Mesodermal cell (in vitro differentiated cells): ENCODE results near the gene DAB2IP.

Experiments used
- H3K27ac ChIP-seq: 2 replicates; pipeline ENCODE4 v1.7.0; 2013; ENCODE audit warnings: mild to moderate bottlenecking, low read depth, low read length, moderate library complexity; ENCODE audit not compliant: severe bottlenecking
- H3K36me3 ChIP-seq: 2 replicates; pipeline ENCODE4 v1.7.1; 2013; ENCODE audit warnings: mild to moderate bottlenecking, low read length, moderate library complexity; ENCODE audit not compliant: control insufficient read depth, insufficient read depth
- H3K4me1 ChIP-seq: one replicate; pipeline ENCODE4 v1.7.1; 2013; ENCODE audit warnings: mild to moderate bottlenecking, low read length; ENCODE audit not compliant: insufficient read depth, control insufficient read depth, poor library complexity, severe bottlenecking
- H3K4me3 ChIP-seq: 2 replicates; pipeline ENCODE4 v1.7.0; 2013; ENCODE audit warnings: low read length, control low read depth, mild to moderate bottlenecking; ENCODE audit not compliant: insufficient read depth, poor library complexity, severe bottlenecking; ENCODE audit errors: extremely low read depth
- H3K9me3 ChIP-seq: 2 replicates; pipeline ENCODE4 v1.7.1; 2013; ENCODE audit warnings: mild to moderate bottlenecking, low read length, moderate library complexity; ENCODE audit not compliant: control insufficient read depth
- WGBS, 2 experiments: methylation state at CpG; one replicate each; pipeline ENCODE4 v1.1.5; 2013; ENCODE audit warnings: missing lambda C conversion rate in 2 of 2; ENCODE audit not compliant: insufficient coverage in 2 of 2; 5-methylcytosine and 5-hydroxymethylcytosine counted together

DAB2IP gene

DNA sequence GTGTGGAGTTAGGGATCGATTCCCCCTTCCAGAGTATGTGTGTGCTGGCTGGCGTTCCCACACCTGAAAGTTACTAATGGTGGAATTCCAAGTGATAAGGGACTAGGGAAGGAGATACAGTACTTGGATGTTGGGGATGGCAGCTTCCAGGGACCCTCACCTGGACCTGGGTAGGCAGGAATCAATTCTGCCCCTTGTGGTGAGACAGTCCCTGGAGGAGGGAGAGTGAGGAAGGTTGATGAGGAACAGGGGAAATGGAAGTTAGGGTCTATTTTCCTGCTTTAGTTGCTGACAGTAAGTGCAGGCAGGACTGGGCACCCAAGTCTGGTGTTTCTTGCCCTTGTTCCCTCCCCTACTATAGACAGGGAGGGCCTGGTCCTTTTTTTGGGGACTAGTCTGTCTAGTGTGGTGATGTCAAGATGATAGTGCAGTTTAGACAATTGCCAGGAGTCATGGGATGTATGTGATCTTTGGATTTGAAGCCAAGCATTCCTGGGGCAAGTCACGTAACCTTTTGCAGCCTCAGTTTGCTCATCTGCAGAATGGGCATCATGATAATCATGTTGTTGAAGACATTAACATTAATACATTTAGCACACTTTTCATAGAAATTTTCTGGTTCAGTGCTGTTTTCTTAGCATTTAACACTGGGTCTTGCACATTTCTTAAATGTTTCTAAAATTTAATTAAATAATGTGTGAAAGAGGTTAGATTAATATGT, 51.7 kb downstream of the DAB2IP start:
- WGBS, 2 experiments, result 100% methylated on average over 1 to 2 of the region's 3 CpGs
- Histone ChIP-seq H3K4me3 (no peak overlapping the region), H3K27ac (no peak overlapping the region), H3K4me1 (peaks cover 15% of the 10 kb centered on the region), H3K36me3 (peaks cover 57% of the 10 kb centered on the region), H3K9me3 (no peaks in the 10 kb centered on the region)

DNA sequence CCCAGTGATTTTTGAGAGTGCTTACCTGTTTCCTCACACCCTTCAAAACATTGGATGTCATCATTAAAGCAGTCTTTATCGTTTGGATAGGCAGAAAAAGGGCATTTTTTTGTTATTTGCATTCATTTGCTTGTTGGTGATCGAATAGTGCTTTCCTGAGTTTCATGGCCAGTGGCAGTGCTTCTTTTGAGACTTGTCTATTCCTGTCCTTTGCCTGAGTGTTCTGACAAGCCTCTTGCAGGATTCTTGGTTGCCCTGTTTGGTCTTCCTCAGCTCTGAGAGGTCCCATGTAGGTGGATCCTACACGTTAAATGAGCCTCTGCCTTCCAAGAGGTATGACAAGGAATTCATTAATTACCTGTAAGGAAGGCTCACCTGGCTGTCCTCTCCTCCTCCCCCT, 52.8 kb downstream of the DAB2IP start:
- Histone ChIP-seq H3K36me3 (peaks cover 66% of the 10 kb centered on the region), H3K9me3 (no peaks in the 10 kb centered on the region), H3K4me3 (no peak overlapping the region), H3K4me1 (peaks cover 11% of the 10 kb centered on the region), H3K27ac (no peak overlapping the region)
- WGBS, 2 experiments, result 90 to 100% methylated on average over 1 to 3 of the region's 3 CpGs

DNA sequence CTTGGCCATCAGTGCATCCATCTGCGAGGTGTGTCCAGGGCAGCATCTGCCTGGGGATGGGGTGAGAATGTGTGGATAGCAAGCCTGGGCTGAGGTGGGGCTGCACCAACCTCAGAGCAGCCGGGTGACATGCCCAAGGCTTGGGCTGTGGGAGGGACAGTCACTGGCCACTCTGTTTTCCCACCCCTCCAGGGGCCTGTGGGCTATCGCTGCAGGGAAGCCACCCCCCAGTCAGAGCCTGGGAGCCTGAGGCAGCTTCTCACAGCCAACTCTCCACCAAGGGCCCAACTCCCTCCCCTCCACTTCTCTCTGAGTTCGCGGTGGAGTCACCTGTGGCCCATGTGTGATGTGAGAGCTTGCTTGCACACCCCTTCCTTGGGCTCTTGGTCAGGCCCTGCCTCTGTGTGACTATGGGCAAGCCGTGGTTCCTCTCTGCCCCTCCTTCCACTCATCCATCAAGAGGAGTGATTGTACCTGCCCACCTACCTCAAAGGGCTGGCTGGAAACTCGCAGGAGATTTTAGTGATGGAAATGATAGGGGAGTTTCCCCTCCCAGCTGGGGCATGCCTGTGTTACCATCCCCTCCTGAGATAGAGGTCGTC, 54.8 kb downstream of the DAB2IP start:
- Histone ChIP-seq H3K27ac (no peak overlapping the region), H3K4me3 (no peak overlapping the region), H3K9me3 (no peaks in the 10 kb centered on the region), H3K36me3 (peaks cover 75% of the 10 kb centered on the region), H3K4me1 (peaks cover 1% of the 10 kb centered on the region)
- 71 to 91% methylated on average over 3 to 5 of the region's 8 CpGs for WGBS, 2 experiments

DNA sequence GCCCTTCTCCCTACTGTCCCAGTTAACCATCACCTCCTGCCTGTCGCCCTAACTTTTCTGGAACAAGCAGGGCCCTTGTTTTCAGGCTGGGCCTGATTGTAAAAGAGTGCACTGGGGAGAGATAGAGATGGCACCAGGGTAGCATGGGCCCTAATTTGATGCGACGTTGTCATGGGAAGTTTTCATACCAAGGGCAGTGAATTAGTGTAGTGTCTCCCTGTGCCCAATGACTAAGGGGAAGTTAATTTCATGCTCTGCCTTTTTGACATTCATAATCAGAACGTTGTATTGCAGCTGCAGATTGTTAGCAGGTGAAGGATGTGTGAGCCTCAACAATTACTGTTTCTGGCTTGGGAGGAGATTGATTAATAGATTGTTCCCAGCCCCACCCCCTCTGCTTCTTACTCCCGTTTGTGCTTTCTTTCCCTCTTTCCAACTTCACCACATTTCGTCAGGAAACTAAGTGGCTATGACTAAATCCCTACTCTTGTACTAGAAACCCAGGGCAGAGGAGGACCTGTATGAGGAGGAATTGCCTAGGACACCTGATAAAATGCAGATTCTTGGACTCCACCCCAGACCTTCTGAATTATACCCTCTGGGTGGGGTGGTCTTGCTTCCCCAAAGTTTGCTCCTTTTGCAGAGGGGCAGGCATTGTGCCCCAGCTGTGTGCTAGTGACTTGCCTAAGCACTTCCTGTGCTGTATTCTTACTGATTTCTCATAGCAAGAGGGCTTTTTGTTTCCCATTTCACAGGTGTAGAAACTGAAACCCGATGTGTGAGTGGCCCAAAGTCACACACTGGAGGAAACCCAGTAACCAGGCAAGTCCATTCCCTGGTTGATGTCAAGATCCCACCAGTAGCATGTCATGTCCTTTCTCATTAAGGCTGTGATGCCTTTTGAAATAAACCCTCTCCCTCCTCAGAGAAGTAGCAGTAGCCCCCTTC, 56.3 kb downstream of the DAB2IP start:
- Histone ChIP-seq H3K27ac (no peak overlapping the region), H3K4me1 (no peaks in the 10 kb centered on the region), H3K9me3 (no peaks in the 10 kb centered on the region), H3K36me3 (peaks cover 73% of the 10 kb centered on the region), H3K4me3 (no peak overlapping the region)
- WGBS, 2 experiments, result 87 to 91% methylated on average over 3 to 4 of the region's 7 CpGs

DNA sequence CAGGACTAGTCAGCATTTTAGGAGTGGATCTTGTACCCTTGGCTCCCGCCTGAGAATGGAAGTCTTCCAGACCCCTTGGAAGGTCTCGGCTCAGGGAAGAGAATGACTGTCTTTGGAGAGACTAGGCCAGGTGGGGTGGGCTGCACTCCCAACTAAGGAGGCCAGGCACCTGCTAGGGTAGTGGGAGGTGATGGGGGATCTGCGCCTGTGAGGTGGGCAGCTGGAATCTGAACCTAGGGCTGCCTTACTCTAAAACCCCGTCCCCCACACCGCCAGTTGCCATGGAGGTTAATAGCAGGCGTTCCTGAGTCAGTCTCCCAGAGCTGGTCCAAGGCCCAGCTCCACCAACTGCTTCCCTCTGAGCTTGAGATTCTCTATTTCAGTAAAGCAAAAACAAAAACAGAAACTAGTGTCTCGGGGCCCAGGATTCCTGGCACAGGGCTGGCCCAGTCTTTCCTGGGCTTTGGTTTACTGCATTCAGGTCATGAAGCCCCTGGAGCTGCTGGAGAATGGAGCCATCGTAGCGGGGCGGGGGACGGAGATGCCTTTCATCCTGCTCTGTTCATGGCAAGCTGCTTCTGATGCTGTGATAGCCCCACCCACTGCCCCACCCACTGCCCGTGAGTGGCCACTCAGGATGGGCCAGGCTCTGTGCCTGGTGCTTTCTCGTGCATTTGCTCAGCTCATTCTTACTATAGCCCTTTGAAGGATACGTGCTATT, 57.5 kb downstream of the DAB2IP start:
- no peaks in the 10 kb centered on the region for H3K9me3 ChIP-seq
- no peak overlapping the region for H3K27ac ChIP-seq
- WGBS, 2 experiments, result 92 to 94% methylated on average over 13 to 14 of the region's 14 CpGs
- H3K4me1 ChIP-seq, result no peaks in the 10 kb centered on the region
- H3K36me3 ChIP-seq, result peaks cover 77% of the 10 kb centered on the region
- no peak overlapping the region for H3K4me3 ChIP-seq

DNA sequence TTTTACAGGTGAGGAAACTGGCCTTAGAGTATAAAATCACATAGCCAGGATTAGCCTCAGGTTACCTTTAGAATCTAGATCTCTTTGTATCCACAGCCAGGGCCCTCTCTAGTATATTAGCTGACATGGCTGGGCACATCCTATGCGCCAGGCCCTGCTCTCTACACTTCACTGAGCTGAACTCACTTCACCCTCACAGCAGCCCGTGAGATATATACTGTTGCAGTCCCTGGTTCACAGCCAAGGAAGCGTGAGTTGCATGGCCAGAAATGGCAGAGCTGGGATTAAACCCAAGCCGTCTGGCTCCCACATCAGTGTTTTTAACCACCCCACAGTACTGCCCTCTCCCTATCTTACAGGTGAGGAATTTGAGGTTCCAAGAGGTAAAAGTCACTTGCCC, 58.4 kb downstream of the DAB2IP start:
- Histone ChIP-seq H3K27ac (no peak overlapping the region), H3K36me3 (peaks cover 69% of the 10 kb centered on the region), H3K9me3 (no peaks in the 10 kb centered on the region), H3K4me1 (peaks cover 3% of the 10 kb centered on the region), H3K4me3 (no peak overlapping the region)
- WGBS, 2 experiments, result 92 to 100% methylated on average over 2 to 4 of the region's 4 CpGs

DNA sequence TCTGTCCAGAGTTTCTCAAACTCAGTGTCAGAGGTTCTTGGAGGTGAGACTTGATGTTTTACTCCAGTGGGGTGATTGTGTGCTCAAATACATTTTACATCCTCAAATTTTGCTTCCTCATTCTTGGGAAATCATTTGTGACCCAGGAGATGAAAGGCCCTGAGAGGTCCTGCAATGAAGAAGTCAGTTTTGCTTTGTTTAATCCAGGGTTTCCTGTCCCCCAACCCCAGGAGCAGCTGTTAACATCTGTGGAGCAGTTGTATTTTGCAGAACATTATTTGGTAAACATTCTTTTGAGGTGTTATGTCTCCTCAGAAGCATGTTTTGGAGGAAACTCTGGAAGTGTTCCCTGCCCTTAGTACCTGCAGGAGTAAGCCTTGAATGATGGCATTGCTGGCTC, 59.8 kb downstream of the DAB2IP start:
- H3K27ac ChIP-seq, result no peak overlapping the region
- H3K9me3 ChIP-seq, result no peaks in the 10 kb centered on the region
- no peak overlapping the region for H3K4me3 ChIP-seq
- H3K36me3 ChIP-seq, result peaks cover 64% of the 10 kb centered on the region
- peaks cover 6% of the 10 kb centered on the region for H3K4me1 ChIP-seq

DNA sequence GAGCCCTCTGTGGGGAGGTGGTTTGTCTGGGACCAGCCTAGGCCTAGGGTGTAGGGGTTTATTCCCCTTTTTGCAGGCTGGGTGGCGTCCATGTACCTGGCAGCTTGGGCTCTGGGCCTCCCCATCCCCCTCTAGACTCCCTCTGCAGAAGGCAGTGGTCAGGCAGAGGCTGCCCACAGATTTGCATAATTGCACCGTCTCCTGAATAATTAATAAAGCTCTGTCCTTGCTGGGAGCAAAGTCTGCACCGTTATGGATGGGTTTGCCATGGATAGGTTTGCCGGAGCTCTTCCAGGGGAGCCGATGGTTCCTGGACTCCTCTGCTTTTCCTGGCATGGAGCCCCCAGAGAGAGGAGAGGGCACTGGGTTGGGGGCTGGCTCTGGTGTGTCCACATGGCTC, 60.4 kb downstream of the DAB2IP start:
- 89 to 96% methylated on average over 4 to 5 of the region's 5 CpGs for WGBS, 2 experiments
- Histone ChIP-seq H3K4me3 (no peak overlapping the region), H3K27ac (no peak overlapping the region), H3K4me1 (peaks cover 6% of the 10 kb centered on the region), H3K36me3 (peaks cover 68% of the 10 kb centered on the region), H3K9me3 (no peaks in the 10 kb centered on the region)

DNA sequence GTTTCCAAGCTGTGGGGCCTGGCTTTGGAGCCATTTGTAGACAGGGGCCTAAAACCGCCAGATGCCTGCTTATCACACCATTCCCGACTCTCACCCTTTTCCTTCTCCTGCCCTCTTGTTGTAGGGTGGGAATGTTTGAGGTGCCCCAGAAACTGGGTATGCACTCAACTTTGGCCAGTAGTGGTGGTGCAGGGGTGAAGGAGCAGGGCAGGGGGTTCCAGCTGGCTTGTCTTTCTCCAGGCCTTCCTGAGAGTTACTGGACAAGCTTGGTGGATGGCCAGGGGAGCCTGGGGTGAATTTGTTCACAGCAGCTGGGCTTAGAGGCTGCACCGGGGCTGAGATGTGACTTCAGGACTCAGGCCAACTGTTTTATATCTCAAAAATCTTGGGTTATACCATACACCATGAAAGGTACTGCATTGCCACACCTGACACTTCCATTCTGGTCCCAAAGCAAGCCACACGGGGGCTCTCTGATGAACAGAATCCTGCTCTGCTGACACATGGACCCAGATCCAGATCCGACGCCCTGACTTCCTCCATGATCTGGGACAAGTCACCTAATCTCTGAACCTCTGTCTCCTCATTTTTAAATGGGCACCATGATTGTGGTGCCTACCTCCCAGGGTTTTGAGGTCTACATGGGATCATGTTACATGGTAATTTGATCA, 62.1 kb downstream of the DAB2IP start:
- peaks cover 6% of the 10 kb centered on the region for H3K4me1 ChIP-seq
- H3K36me3 ChIP-seq, result peaks cover 59% of the 10 kb centered on the region
- H3K4me3 ChIP-seq, result no peak overlapping the region
- no peaks in the 10 kb centered on the region for H3K9me3 ChIP-seq
- 92 to 94% methylated on average over 2 to 4 of the region's 6 CpGs for WGBS, 2 experiments
- H3K27ac ChIP-seq, result no peak overlapping the region
